ENCODE results near the gene WDR5B. TPM values are rescaled to one million over a fixed set of nuclear protein-coding genes. Genes with fewer than 3 reads are reported as not detected.

WDR5B gene
- polyA plus RNA-seq, 4 donors = 7.8 to 11.7 (median 9.5) TPM

DNA sequence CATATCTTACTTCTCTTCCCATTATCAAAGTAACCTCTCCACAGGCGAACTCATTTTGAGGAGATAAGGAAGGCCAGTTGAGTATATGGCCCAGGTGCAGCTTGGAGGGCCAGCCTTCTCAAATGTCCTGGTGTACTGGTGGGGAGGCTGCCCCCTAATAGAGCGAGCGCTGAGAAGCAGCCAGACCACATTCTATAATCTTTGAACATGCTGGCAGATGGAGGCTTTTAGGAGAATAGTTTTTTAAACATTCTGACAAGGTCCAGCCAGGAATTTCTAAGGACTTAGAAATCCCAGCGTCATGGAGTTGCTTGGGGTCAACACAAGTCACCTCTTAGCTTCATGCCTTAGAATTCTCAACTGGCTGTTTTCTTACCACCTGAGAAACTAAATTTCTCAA is 5.8 kb downstream of the WDR5B start:
- no peak for DNase-seq (ENCODE audit: low read depth in 4 of 4, low spot score in 3 of 4)

DNA sequence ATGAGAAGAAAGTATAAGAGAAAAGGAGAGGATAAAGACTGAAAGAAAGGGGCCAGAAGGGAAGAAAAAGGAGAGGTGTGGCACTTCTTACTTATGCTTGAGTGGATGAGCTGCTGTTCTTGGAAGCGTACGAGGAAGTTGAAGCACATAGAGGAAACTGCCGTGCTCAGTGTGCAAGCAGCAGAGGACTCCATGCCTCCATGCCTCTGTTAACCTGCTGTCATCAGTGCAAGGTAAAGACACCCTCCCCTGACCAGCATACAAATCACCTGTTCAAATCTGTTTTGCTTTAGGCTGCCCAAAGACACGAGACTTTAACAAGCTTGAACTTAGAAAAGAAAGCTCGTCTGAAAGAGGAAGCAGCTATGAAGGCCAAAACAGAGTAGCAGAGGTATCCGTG is 6.4 kb downstream of the WDR5B start:
- DNase-seq (ENCODE audit: low read depth in 4 of 4, low spot score in 3 of 4) = no peak

DNA sequence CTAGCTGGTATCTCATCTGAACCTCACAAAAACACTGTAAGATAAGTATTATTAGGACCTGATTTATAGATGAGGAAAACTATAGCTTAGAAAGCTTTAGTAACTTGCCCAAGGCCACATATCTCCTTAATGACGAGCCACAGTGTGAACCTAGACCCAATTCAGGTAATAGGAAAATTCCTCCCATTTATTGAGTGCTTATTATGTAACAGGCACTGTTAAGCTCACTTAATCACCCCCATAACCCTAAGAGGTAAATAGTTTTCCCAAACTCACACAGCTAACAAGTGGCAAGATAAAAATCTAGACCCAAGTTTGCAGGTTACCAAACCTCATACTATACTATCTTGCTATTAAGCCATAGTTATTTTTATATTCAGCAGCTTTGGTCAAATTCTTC is 7.9 kb downstream of the WDR5B start:
- no peak for DNase-seq (ENCODE audit: low read depth in 4 of 4, low spot score in 3 of 4)

DNA sequence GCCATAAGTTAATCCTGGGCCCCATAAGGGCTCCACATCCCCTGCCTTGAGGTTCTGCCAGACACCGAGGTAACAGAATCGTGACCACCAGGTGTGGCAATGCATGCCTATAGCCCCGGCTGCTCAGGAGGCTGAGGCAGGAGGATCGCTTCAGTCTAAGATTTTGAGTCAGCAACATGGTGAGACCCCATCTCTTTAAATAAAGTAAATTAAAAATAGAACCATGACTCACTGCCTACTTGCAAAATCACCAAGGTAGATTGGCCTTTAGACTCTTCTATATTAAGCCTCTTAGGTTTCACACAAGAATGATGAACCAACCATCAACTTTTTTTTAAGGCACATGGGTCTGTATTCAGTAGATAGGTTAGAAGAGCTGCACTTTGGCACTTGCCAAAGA is 9.7 kb downstream of the WDR5B start:
- no peak for DNase-seq (ENCODE audit: low read depth in 4 of 4, low spot score in 3 of 4)

DNA sequence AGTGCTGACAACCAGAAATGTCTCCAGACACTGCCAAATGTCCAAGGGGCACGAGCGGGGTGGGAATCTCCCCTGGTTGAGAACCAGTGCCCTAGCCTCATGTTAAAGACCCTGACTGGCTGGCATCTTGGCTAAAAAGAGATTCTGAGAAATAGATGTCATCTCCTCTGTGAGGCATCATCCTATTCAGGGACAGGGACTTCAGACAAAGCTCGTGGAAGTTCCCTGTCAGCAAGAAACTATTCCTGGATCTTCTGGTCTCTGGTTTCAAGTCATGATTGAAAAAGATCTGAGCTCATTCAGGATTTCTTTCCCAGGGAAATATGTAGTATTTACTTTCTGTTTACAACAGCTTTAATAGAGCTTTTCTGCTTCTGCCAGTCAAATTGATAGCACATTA is 10.8 kb downstream of the WDR5B start:
- no peak for DNase-seq (ENCODE audit: low read depth in 4 of 4, low spot score in 3 of 4)

DNA sequence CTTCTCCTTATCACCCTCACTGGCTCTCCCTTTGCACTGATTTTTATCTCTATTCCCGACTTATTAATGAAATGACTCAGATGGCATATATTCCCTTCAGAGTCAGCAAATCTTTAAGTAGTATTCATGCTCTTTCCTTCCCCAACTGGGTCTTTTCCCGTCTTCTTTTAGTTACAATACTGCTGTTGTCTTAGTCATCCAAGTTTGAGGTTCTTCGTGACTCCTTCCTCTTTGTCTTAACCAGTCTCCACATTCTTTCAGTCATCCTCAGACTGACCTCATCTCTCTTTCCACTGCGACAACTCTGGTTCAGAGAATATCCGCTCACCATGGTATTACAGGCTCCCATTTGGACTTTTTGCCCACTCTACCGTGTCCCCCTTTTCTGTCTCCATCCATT is 12.4 kb downstream of the WDR5B start:
- no peak for DNase-seq (ENCODE audit: low read depth in 4 of 4, low spot score in 3 of 4)

DNA sequence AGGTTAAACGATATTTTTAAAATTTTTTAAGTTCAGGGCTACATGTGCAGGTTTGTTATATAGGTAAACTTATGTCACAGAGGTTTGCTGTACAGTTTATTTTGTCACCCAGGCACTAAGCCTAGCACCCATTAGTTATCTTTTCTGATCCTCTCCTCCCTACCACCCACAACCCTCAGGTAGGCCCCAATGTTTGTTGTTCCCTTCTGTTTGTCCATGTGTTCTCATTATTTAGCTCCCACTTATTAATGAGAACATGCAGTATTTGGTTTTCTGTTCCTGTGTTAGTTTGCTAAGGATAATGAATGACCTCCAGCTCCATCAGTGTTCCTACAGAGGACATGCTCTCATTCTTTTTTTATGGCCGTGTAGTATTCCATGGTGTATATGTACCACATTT is 16.9 kb downstream of the WDR5B start:
- DNase-seq (ENCODE audit: low read depth in 4 of 4, low spot score in 3 of 4) = no peak

DNA sequence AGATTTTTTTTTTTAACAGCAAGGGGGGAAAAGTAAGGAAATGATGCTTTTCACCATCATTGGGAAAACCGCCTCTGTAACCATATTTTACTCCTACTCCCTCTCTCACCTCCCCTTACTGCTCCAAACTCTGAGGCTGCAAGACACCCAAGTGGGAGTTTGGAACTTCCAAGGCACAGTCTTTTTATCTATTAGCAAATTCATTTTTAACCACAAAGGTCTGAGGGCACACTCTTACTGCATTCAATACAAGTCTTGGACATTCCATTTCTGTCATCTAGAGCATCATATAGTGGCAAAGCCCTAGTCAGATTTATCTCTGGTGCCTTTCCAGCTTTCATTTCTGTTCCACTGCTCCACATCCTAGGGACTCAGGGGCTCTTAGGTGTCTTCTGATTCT is 18.7 kb downstream of the WDR5B start:
- DNase-seq (ENCODE audit: low read depth in 4 of 4, low spot score in 3 of 4) = no peak

DNA sequence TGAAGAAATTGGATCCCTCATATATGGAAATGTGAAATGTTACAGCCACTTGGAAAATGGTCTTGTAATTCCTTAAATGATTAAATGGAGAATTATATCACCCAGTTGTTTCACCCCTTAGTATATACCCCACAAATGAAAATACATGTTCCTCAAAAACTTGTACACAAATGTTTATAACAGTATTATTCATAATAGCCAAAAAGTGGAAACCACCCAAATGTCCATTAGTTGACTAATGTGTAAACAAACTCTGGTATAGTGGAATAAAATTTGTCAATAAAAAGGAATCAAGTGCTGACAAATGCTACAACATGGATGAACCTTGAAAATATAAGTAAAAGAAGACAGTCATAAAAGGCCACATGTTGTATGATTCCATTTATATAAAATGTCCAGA is 19.4 kb downstream of the WDR5B start:
- DNase-seq (ENCODE audit: low read depth in 4 of 4, low spot score in 3 of 4) = no peak

DNA sequence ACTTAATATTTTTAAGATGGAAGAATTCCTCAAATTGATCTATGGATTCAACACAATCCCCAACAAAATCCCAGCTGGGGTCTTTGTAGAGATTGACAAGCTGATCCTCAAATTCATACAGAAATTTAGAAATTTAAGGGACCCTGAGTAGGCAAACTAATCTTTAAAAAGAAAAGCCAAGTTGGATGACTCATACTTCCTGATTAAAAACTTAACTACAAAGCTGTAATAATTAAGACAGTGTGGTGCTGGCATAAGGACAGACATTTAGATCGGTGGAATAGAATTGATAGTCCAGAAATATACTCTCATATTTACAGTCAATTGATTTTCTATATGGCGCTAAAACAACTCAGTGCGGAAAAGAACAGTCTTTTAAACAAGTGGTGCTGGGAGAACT is 20.3 kb downstream of the WDR5B start:
- DNase-seq (ENCODE audit: low read depth in 4 of 4, low spot score in 3 of 4) = no peak

DNA sequence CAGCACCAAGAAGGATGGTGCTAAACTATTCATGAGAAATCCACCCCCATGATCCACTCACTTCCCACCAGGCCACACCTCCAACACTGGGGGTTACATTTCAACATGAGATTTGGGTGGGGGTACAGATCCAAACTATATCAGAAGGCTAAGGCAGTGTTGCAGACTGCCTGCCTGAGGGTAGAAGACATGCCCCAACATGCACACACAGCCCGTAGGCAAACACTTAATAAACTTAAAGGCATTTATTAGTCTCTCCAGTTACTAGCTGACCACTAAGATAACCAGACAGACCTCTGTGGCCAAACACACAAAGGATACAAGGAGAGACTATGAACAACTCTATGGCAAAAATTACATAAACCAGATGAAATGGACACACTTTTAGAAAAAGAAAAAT is 21.7 kb downstream of the WDR5B start:
- DNase-seq (ENCODE audit: low read depth in 4 of 4, low spot score in 3 of 4) = no peak

DNA sequence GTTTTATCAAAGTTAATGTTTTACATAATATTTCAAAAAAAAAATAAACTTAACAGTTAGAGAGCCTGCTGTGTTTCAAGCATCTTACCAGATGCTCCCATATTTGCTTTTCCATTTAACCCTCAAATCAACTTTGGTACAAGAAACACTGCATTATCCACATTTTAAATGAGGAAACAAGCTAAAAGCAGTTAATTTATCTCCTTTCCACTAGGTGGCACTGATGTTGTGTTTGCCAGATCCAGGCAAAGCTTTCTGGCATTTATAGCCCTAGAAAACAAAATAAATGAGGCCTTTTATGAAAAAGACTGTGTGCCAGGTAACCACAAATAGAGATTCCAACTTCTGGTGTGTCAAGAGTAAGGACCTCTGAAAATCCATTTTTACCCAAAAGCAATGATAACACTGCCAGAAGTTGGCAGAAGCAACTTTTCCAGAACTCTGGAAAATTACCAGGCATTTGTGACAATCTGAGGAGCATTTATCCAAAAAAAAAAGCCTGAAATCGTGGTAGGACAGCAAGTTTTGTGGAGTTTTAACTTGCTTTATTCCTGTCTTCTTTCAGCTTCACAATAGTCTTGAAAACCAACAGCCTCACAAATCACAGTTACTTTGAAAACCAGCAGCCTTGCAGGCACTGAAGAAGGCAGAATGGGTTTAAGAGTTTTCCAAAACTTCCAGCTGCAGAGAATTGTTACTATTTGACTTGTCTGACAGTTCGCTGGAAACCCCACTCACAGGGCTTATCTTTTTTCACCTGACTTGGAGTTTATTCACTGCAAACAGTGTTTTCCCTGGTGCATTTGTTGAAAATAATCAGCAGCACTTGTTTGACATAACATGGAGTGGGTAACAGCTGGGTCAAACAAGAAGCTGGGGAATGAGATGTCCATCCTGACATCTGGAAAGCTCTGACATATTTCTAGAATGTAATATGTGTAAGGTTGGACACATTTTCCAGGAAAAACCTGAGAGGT is 22.7 kb downstream of the WDR5B start:
- no peak for DNase-seq (ENCODE audit: low read depth in 4 of 4, low spot score in 3 of 4)

DNA sequence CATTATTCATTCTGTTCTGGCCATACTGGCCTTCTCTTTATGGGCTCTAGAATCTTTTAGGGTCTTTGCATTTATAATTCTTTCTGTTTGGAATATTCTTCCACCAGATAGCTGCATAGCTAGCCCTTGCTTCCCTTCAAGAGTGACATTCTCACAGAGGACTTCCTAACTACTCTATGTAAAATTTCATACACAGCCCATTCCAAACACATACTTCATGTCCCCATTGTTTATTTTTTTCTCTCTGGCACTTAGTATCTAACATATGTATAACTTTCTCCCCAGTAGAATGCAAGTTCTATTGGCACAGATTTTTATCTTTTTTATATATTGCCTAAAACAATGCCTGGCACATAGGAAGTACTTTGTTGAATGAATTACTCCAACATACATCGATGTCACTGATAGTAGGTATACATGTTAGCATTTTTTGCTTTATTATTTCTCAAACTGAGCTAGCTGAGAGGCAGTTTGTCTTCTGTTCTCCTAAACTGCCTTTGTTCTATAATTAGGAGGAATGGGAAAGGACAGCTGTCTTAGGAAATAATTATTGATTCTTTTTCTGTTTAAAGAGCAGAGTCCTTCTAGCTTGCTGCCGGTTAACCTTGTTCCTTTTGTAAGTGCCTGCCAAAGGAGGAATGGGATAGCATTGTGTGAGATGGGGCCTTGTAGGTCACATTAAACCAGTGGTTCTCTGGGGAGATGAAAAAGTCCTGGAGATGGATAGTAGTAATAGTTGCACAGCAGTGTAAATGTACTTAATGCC is 24.0 kb downstream of the WDR5B start:
- DNase-seq (ENCODE audit: low read depth in 4 of 4, low spot score in 3 of 4) = no peak

DNA sequence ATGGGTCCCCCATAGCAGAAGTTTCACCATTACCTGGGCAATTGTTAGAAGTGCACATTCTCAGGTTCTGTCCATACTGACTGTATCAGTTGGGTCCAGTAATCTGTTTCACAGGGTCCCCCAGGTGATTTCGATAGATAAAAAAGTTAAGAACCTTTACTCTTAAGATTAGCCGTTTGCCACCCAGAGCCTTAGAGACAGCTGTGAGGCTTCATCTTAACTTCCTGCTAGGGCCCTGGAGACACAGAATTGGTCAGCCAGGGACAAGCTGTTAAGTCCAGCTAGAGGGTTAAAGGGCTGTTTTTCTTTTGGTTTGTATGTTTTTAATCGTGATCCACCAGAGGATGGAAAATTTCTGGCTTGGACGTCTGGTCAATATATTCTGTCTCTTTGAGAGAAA is 25.2 kb downstream of the WDR5B start:
- no peak for DNase-seq (ENCODE audit: low read depth in 4 of 4, low spot score in 3 of 4)

DNA sequence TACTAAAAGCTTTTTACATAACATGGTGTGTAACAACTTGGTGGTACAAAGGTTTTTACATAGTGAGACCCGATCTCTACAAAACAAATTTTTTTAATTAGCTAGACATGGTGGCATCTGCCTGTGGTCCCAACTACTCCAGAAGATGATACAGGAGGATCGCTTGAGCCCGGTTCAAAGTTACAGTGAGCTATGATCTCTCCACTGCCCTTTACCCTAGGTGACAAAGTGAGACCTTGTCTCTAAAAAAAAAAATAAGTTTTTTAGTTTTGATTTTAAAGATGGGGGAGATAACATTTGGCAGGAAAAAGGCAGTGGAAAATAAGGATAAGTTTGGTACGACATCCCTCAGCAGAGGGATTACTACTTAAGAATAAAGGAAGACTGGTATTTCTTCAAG is 26.0 kb downstream of the WDR5B start:
- no peak for DNase-seq (ENCODE audit: low read depth in 4 of 4, low spot score in 3 of 4)

DNA sequence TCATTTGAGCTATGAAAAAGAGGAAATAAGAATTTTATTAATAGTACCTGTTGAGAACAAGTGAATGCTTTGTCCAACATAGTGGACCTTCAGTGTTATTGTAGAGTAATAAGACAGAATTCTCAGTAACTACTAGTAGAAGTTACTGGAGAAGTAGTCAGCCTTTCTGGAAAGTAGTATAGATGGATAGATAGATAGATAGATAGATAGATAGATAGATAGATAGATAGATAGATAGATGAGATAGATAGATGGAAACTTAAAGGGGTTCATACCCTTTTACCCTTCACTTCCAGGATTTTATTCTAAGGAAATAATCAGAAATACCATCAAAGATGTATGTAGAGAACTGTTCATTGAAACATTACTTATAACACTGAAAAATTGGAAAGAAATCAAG is 26.7 kb downstream of the WDR5B start:
- no peak for DNase-seq (ENCODE audit: low read depth in 4 of 4, low spot score in 3 of 4)

DNA sequence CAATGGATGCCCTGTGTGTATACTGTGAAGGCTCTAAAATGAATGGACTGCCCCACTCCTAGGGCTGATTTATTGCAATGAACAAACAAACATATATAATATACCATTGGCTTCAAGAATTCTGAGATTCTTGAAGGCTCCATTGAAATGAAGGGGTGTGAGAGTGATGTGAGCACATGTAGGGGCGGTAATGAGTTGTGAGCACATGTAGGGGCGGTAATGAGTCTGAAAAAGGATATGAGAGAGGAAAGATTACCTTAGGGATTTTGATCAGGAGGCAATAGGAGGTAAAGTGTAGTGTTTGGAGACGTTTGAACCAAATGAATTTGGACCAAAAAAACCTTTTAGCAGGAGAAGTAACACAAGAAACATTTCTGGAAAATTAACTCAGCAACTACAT is 28.2 kb downstream of the WDR5B start:
- no peak for DNase-seq (ENCODE audit: low read depth in 4 of 4, low spot score in 3 of 4)

DNA sequence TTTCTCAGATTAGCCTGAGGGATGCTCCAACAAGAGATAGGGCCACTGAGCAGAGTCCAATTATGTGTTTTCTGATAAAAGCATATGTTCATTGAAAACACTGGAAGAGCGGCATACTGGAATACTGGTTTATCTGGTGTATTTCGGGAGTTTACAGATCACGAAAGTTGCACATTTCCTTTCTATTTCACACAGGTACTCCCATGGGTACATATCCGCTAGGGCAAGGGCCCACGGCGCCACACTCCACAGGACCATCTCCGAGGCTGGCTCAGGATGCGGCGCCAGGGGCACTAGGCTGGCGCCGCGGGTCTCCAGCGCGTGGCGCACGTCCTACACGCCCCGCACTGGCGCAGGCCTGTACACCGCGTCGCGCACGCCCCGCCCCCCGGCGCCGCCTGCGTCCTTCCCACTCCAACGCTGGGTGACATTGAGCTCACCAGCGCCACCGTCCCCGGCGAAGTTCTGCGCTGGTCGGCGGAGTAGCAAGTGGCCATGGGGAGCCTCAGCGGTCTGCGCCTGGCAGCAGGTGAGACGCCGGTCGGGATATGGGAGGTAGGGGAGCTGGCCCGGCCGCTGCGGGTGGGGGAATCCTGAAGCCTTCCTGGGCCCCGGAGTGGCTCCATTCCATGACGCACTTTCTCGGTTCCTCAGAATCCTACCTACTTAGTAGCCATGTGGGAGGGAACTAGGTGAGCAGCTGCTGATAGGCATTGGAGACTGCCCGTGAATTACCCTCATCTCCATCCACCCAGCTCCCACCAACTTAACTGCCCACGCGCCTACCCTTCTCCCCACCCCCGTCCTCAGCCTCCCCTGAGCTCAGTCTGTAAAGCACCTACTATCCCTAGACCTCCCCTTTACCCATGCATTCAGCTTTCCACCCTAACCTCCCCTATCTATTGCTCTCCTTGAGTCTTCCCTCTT is 31.8 kb downstream of the WDR5B start, which contains the start of gene FAM162A:
Gene FAM162A, plus strand, starts transcription at position 412 of the 927 bp plus-strand sequence. Its CDS starts 84 bp downstream, at position 496.
- peak; percentile 78 to 89 (median 87) for DNase-seq (ENCODE audit: low read depth in 4 of 4, low spot score in 3 of 4)

DNA sequence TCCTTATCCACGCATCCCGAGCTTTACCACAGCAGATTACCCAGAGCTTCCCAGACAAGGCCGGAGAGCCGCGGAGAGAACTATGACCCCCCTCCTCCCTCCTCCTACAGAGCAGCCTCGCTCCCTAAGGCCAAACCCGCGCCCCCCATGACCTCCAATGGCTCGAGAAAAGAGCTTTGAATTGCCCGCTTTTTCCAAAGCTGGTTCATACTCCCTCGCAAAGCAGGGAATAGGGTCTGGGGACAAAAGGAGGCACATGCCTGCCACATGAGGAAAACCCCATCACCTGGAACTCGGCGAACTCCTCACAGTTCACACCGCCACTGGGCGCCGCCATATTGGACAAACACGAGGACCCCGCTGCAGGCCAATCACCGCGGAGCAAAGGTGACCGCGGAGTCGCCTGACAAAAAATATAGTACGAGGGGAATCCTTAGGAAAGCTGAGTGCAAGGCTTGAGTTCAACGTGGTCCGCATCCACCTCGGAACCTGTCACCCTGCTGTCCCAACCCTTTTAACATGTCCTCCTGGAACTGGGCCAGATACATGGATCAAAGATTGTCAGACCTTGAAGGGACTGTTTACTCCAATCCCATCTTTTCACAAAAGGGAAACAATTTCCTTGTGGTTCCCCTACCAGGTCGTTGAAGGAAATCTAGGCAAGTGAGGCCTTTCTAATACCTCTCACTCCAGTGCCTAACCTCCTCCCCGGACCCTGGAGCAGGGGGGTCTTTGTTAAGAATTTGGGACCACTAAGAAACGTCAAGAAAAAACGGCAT is 32.8 kb downstream of the WDR5B start, which contains the start of gene MIX23:
Gene MIX23, minus strand, starts transcription at position 344 of the 779 bp plus-strand sequence. Its CDS starts 7 bp downstream, at position 337.
- DNase-seq (ENCODE audit: low read depth in 4 of 4, low spot score in 3 of 4) = peak; percentile 72 to 79 (median 76)

DNA sequence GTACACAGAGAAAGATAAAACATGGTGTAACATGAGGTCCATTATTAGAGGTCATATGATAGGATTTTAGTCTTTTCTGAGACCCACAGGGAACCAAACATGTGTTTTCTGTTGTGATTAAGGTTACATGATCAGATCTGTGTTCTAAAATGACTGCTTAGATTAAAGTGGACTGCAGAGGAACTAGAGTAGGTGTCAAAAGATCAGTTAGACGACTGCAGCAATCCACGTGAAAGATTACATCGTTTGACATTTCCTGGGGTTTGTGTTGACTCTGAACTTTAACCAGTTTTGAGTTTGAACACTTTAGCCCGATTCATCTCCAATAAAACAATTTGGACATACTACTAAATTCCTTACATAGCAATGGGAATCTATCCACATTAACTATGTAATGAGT is 37.9 kb downstream of the WDR5B start:
- DNase-seq (ENCODE audit: low read depth in 4 of 4, low spot score in 3 of 4) = no peak

Data from left renal pelvis (tissue), 4 donors.